HG03469 (cell line): ENCODE data around the gene AQP10.
"Not testable (repeated sequence)": the region's sequence is repeated elsewhere in the genome, so short reads cannot be mapped to it uniquely, and the experiment has no call there.

Experiments used
- ATAC-seq: cut with Tn5 transposase; IDR thresholded peaks from one replicate; pipeline ENCODE4 v1.9.1; 2021; ENCODE audit warnings: mild to moderate bottlenecking, moderate library complexity, moderate number of reproducible peaks; ENCODE audit not compliant: unreplicated experiment

AQP10 gene

DNA sequence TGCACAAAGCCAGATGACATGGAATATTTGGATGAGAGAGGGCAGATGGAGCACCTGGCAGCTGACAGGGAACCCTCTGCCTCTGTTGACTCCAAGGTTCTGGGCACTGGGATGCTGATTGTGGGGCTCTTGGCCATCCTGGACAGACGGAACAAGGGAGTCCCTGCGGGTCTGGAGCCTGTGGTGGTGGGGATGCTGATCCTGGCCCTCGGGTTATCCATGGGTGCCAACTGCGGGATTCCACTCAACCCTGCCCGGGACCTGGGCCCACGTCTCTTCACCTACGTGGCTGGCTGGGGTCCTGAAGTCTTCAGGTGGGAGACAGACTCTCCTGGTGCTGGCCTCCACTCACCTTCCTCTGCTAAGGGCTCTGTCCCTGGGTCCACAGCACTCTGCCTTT is 2.6 kb downstream of the AQP10 start:
- ATAC-seq: no peak

DNA sequence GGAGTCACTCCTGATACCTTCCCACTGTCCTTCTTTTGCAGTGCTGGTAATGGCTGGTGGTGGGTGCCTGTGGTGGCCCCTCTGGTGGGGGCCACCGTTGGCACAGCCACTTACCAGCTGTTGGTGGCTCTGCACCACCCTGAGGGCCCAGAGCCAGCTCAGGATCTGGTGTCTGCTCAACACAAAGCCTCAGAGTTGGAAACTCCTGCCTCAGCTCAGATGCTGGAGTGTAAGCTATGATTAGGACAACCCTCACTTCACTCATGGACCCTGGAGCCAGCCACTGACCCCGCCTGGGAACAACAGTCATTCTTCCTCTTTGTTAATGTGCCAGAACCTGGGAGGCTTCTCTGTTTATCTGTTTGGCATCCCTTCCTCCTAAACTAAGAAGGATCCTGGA is 3.3 kb downstream of the AQP10 start:
- no peak for ATAC-seq

DNA sequence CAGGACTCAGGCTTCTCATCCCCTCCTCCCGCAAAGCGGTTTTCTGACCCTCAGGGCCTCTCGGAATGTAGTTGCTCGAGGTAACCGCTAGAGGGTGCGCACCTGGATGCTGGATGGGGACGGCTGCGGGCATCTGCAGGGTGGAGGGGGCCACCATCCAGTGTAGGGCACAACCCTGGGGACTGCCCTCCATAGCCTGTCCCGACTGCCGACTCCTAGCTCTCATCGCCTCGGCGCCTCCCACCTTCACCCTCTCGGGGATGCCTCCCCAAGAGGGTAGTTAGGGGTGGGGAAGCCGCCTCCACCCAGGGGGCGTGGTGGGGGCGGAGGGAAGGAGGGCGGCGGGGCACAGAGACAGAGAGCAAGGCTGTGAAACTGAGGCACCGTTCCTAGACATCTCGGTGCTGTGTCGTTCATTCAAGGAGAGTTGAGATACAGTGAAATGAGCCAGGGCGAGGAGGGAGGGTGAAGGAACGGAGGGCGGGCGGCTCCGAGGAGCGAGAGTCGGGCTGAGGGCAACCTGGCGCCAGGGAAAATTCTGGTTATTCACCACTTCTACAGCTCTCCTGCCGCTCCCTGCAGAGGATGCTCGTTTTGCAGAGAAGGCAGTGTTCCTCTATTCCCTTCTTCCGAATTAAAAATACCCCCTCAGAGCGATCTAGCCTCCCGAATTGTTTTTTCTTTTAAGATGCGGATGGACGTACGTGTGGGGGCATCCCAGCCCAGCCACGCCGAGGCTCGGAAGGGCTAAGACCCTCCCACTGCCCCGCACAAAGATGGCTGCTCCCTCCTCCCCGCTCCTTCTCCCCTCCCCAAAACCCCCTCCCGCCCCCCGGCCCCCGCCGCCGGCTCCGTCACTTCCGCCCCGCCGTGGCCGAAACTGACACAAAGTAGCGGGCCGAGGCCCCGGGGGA is 4.0 kb downstream of the AQP10 start, which contains the start of gene ATP8B2:
Gene ATP8B2, plus strand, starts transcription at position 857 of the 914 bp plus-strand sequence. CDS start 2,617 bp downstream, outside the sequence.
- no peak for ATAC-seq

DNA sequence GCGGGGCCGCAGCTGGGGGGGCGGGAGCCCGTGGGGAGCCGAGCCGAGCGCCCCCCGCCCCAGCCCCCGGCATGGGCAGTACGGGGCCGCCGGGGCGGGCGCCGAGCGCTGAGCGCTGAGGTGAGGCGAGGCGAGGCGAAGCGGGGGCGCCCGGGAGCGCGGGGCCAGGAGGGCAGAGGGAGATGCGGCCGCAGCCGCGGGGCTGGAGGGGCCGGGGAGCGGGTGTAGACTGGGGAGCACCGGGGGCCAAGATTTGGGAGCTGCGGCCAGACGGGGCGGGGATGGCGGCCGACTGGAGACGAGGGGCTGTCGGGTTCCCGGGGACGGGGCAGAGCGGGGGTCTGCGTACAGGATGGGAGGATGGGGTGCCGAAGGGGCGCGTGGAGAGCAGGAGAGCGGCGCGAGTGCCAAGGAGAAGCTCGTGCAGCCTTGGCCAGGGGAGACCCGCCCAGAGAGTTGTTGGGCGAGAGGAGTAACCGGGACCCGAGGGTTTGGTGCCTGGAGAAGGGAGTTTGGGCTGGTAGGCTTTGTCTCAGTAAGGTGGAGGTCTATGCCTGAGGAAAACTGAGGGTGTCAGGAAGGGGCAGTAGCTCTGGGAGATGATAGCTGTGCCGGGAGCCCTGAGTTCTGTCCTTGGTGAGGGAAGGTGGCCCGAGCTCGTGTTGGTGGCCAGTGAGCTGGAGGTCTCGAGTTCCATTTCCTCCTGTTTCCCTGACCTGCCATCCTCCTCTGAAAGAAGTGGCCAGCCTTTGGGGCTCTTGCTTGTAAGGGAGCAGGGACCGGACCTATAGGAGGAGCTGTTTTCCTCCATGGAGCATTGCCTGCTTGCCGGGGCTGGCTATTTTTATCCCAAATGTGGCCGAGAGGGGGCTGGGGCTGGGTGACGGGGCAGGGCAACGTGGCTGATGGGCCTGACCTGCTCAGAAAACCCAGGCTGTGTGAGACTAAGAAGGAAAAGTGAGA is 5.0 kb downstream of the AQP10 start:
- ATAC-seq: no peak

DNA sequence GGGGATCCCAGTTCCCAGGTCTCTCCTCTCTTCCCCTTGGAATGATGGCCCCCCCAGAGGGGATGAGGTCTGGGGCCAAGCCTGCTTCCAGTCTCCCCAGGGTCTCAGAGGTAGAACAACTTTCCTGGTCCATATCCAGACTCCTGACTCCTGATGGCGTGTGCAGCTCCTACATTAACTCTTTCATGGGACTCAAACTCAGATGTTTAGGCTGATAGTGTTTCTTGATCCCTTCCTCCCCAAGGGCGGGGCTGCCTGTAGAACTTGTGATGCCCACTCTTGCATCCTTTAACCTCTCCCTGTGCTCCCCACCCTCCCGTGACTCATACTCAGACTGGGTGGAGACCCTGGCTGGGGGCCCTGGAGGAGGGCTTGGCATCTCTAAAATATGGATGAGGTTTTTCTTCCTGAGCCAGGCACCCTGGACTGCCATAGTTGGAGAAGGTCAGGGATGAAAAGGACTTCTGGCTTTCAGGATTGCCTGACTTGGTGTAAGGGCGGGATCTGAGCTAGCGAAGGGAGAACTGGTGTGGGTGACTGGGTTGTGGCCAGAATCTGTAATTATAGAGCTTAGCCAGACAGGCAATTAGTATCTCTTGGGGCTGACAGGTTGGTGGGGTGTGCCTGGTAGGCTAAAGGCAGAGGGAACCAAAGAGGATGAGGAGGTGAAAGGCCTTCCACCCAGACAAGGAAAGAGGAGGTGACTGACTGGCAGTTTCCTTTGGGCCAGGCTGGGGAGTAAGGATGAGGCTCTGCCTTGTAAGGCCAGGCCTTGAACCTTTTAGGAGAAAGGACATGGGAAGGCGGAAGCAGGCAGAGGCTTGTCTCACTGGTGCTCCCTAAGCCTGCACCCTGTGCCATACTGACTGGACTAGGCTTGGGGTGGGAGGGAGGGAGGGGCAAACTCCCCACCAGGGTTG is 5.9 kb downstream of the AQP10 start:
- ATAC-seq: no peak

DNA sequence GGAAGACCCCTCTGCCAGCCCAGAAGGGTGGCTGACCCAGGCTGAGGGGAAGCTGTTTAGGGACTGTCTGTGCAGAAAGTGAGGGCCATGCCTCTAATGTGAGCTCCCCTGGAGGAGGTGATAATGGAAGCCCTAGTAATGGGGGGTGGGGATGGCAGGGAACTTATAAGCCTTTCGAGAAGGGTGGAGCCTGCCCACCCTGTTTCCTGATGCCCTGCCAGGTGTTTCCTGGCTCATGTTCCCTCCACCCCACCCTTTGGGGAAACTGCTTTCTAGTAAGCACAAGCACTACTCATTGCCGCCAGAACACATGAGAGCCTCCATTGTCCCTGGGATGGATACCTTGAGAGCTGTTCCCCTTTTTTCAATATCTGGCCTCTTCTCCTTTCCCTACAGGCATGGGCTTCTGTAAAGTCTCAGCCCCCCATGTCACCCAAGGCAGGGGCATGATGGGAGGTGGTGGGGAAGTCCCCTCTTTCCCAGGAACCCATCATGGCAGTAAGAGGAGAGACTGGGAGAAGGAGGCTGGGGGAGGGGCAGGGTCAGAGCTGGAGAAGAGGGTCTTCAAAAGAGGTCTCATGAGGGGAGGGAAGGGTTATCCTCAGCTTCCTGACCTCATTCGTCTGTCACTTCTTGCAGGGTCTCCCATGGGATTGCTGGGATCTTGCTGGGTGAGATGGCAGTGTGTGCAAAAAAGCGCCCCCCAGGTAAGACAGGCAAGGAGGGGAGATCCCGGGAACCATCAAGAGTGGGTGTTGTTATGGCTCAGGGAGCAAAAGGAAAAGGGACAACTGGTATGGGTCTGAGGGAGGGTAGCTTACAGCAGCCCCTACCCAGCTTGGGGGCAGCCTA is 6.8 kb downstream of the AQP10 start:
- no peak for ATAC-seq

DNA sequence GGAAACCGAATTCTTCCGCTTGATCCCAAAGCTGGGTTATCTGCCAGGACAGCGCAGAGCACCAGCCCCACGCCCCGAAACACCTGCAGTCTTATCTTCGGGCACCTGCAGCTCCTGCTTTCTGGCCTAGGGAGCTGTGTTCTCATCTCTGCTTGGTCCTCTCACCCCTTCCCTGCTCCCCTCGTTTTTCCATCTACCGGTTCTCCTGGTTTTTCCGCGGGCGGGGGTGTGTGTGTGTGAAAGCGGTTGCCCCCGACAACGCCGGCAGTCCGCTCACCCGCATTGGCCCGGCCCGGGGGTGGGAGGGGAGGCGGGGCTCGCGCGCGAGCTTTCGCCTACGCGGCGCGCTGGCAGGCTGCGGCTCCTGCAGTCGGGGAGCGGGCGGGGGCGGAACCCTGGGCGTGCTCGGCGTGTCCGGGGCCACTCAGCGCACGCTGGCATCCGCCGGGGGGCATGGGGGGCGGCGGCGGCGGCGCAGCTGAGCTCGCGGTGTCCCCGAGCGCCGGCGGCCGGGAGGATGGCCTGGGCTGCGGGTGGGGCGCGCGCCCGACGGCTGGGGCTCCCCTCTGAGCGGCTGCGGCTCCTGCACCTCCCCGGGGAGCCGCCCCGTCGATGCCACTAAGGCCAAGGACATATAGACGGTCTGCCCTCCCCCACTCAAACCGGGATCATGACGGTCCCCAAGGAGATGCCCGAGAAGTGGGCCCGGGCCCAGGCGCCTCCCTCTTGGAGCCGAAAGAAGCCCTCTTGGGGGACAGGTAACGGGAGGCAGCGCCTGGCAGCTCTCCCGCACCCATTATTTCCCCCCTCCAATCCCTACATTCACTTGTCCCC is 7.6 kb downstream of the AQP10 start:
- no peak for ATAC-seq

DNA sequence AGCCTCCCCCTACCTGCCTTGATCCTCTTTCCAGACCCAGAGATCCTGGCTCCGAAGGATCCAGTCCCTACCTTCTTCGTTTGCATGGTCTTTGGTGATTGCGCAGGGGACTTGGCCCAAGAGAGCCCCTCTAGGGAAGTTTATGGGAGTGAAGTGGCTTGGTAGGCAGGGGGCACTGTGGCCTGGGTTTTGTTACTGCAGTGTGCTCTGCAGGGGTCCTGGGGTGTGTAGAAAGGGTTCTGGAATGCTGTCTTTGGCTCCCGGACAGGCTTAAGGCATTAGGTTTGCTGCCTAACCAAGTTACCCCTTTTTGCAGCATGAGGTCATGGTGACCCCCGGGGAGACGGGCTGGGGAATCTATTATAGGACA is 8.2 kb downstream of the AQP10 start:
- ATAC-seq: no peak

DNA sequence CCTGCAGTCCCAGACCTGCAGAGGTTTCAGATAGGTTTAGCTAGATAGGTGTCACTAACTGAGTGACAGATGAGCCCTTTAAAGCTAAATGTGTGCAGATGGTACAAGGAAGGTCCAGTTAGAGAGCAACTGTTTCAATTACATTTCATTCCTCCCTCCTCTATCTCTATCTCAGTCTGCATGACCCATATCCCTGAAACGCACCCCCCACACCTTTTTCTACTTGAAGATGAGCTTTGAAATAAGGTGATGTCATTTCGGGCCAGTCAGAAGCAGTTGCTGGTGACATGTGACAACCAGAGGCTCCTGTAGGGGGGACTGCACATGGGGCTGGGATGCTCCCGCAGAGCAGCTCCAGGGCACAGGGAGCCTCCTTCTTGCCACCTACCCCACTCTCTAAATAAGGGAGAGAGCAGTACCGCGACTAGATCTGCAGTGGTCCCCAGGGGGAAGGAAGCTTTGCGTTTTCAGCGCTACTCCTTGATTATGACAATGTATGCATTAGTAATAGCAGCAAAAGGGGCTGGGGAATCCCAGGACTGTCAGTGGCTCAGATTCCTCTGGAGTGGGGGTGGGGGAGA is 8.7 kb downstream of the AQP10 start:
- ATAC-seq: no peak

DNA sequence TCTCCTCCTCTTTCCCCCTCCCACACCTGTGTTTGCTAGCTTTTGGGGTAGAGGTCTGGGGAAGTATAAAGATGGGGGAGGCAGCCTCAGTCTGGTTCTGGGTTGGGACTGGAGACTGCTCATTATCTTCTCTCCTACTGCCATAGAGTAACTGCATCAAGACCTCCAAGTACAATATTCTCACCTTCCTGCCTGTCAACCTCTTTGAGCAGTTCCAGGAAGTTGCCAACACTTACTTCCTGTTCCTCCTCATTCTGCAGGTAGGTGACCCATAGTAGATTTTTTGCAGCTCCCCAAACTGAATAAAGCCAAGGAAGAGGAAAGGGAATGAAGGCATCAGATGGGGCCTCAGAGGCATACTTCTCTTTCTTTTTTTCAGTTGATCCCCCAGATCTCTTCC is 9.8 kb downstream of the AQP10 start:
- no peak for ATAC-seq

DNA sequence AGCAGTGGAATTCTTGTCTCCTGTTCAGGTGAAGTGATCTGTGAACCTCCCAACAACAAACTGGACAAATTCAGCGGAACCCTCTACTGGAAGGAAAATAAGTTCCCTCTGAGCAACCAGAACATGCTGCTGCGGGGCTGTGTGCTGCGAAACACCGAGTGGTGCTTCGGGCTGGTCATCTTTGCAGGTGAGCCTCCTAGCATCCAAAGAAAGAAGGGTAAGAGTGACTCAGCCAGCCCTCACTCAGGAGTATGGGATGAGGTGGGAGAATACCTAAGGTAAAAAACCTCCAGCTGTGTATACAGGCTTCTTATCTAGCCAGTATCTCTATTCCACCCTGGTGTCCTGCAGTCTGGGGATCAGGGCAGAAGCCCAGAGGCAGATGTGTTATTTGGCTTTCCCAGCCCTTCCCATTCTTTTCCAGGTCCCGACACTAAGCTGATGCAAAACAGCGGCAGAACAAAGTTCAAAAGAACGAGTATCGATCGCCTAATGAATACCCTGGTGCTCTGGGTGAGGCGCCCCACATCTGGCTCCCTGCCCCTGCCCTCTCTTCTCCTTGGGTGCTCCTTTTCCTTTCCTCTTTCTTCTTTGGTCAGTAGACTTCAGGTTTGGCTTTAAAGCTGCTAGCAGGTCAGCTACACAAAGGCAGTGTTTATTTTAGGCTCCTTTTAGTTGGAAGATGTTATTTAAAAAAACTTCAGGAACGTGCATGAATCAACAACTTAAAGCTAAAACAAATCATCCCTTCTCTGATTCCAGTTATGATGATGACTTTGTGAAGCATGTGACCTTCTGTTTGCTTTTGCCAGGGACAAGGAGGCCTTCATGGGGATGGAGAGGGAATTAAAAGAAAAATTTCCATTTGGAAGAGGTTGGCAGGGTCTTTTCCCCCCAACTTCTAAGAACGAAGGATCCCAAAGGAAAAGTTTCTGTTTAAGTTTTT is 13.5 kb downstream of the AQP10 start:
- no peak for ATAC-seq

DNA sequence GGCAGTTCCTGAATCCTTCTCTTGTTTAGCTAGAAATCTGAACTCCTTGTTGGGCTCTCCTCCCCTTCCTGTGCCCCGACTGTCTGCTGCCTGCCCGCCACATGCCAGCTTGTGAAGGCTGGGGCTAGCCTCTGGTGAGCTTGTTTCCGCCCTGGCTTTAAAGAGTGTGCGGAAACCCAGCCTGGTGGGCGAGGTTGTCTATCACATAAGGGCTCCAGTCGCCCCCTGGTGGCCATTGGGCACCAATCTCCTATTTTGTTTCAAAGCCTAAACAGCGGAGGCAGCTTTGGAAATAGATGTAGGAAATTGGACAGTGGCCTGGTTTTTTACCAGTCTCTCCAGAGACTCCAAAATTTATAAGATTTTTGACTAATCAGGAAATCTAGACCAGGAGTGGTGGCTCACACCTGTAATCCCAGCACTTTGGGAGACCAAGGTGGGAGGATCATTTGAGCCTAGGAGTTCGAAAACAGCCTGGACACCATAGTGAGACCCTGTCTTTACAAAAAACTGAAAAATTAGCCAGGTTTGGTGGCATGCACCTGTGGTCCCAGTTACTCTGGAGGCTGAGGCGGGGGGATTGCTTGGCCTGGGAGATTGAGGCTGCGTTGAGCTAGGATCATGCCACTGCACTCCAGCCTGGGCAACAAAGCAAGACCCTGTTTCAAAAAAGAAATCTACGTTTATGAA is 14.3 kb downstream of the AQP10 start:
- ATAC-seq: no peak

DNA sequence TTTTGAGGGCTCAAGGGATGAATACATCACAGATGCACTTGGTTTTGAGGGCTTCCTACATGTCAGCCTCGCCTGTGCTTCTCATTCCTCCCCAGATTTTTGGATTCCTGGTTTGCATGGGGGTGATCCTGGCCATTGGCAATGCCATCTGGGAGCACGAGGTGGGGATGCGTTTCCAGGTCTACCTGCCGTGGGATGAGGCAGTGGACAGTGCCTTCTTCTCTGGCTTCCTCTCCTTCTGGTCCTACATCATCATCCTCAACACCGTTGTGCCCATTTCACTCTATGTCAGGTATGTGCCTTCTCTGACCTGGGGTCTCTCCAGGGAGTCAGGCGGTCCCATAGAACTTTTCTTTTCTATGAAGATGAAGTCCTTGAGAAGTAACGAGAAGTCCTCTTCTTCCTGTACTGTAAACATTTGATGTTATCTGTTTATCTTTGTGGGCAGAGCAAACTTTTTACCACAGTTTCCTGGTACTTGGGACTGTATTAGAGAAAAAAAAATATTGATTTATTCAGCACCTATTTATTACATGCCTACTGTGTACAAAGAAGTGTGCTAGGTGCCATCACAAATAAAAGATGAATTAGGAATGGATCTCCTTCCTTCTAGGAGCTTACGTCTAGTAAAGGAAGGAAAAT is 16.5 kb downstream of the AQP10 start:
- ATAC-seq: no peak

DNA sequence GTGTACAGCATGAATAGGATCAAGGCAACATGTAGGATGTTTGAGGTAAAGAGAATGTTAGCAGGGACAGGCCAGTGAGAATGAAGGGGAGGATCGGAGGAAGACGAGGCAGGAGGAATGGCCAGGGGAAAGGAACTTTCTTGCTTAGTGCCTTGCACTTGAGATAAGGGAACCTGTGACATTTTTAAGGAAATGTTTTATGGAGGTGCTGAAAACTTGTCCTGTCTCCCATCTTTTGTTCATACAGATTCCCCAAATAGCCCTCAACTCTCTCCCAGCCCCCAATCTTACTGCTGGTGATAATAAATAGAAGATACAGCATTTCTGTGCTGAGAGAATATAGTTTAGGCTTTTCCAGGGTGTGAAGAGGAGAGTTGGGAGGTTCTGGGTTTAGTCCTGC is 18.0 kb downstream of the AQP10 start:
- ATAC-seq: no peak

DNA sequence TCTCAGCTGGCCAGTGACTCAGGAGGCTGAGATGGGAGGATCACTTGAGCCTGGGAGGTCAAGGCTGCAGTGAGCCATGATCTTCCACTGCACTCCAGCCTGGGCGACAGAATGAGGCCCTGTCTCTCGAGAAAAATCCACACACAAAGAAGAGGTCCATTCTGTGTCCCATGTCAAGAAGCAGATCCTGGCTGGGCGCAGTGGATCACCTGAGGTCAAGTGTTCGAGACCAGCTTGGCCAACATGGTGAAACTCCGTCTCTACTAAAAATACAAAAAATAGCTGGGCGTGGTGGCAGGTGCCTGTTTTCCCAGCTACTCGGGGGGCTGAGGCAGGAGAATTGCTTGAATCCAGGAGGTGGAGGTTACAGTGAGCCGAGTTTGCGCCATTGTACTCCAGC is 20.5 kb downstream of the AQP10 start:
- ATAC-seq: not testable (repeated sequence)

DNA sequence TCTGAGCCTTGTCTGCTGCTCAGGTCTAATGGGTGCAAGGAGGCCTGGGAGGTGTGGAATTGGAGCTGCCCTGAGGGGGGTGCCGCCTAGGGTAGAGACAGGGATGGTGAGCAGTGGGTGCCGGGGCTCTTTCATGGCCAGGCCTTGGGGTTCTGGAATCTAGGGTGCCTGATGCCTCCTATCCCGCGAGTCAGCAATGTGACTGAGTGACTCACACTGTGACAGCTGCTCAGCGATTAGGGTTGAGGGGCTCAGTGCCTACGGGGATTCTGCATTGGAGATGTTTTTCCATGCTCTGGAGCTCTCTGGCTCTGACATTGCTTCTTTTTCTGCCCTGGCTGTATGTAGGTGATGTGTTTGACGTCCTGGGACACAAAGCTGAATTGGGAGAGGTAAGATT is 21.2 kb downstream of the AQP10 start:
- no peak for ATAC-seq
